ENCODE measurements around the gene HDAC6. TPM values are rescaled to one million over a fixed set of nuclear protein-coding genes. Genes with fewer than 3 reads are reported as not detected.
"Not testable (repeated sequence)": the region's sequence is repeated elsewhere in the genome, so short reads cannot be mapped to it uniquely, and the experiment has no call there.

HDAC6 gene
- total RNA-seq, 4 donors from 2014 or later, result 55.3 to 90.2 (median 67.9) TPM

GRCh38 chrX:48814722-48815121 is 12.9 kb downstream of the HDAC6 start:
- intact Hi-C loops (cut with DNase I; ENCODE audit: low total_unique reads), result no loop called here
- no peak for DNase-seq (ENCODE audit: low spot score in 2 of 2)
- H3K4me3 ChIP-seq (ENCODE audit: low read depth, poor library complexity, severe bottlenecking), result no peak overlapping the region
- 77 to 84% methylated on average over 7 to 8 of the region's 8 CpGs for WGBS, 2 donors
- no peak for TF ChIP-seq CTCF (IDR thresholded peaks at IDR 0.05)
- no peak for TF ChIP-seq POLR2A (IDR thresholded peaks at IDR 0.05)

GRCh38 chrX:48815266-48815665 is 13.4 kb downstream of the HDAC6 start:
- WGBS, 2 donors, result 89 to 91% methylated on average over 7 to 8 of the region's 8 CpGs
- no peak overlapping the region for H3K4me3 ChIP-seq (ENCODE audit: low read depth, poor library complexity, severe bottlenecking)
- DNase-seq (ENCODE audit: low spot score in 2 of 2), result no peak
- intact Hi-C loops (cut with DNase I; ENCODE audit: low total_unique reads), result no loop called here
- TF ChIP-seq POLR2A (IDR thresholded peaks at IDR 0.05) (no peak), CTCF (IDR thresholded peaks at IDR 0.05) (no peak)

- no peak for DNase-seq (ENCODE audit: low spot score in 2 of 2)
- intact Hi-C loops (cut with DNase I; ENCODE audit: low total_unique reads), result no loop called here
- TF ChIP-seq POLR2A (IDR thresholded peaks at IDR 0.05), result no peak
- TF ChIP-seq CTCF (IDR thresholded peaks at IDR 0.05), result no peak
- 90 to 100% methylated on average over 11 to 18 of the region's 18 CpGs for WGBS, 2 donors
- no peak overlapping the region for H3K4me3 ChIP-seq (ENCODE audit: low read depth, poor library complexity, severe bottlenecking)
Observed at GRCh38 chrX:48816014-48816810, 14.3 kb downstream of the HDAC6 start.

- intact Hi-C loops (cut with DNase I; ENCODE audit: low total_unique reads), result no loop called here
- WGBS, 2 donors, result 72 to 94% methylated on average over 2 to 9 of the region's 16 CpGs
- DNase-seq (ENCODE audit: low spot score in 2 of 2), result no peak
- TF ChIP-seq POLR2A (IDR thresholded peaks at IDR 0.05), result no peak
- no peak for TF ChIP-seq CTCF (IDR thresholded peaks at IDR 0.05)
- no peak overlapping the region for H3K4me3 ChIP-seq (ENCODE audit: low read depth, poor library complexity, severe bottlenecking)
Observed at GRCh38 chrX:48818098-48818497, 16.2 kb downstream of the HDAC6 start.

DNA sequence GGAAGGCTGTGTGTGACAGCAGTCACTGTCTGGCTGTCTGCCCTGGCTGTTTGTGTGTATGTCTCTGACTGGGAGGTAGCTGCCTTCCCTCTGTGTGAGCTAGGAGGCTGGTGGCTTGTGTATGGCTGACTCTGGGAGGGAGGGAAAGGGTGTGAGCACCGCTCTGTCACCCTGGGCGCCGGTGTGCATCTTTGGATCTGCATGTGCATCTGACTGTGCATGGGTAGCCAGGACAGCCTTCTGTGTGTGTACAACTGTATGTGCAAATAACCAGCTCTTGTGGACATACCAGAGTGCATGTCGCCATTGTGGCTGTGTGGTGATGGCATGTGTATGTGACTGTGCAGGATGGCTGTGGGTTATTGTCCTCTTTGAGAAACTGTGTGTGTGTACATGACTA is 17.0 kb downstream of the HDAC6 start:
- H3K4me3 ChIP-seq (ENCODE audit: low read depth, poor library complexity, severe bottlenecking), result no peak overlapping the region
- intact Hi-C loops (cut with DNase I; ENCODE audit: low total_unique reads), result no loop called here
- TF ChIP-seq CTCF (IDR thresholded peaks at IDR 0.05), result no peak
- TF ChIP-seq POLR2A (IDR thresholded peaks at IDR 0.05), result no peak
- WGBS, 2 donors, result 89 to 100% methylated on average over 3 to 4 of the region's 4 CpGs
- DNase-seq (ENCODE audit: low spot score in 2 of 2), result no peak

- 80 to 84% methylated on average over 9 of the region's 9 CpGs for WGBS, 2 donors
- H3K4me3 ChIP-seq (ENCODE audit: low read depth, poor library complexity, severe bottlenecking); intact Hi-C loops (cut with DNase I; ENCODE audit: low total_unique reads); DNase-seq (ENCODE audit: low spot score in 2 of 2): not testable (repeated sequence)
Observed at GRCh38 chrX:48819394-48819793, 17.5 kb downstream of the HDAC6 start.

All from lower leg skin (tissue), 4 donors.